ENCODE results near the gene ZNF362. TPM values are rescaled to one million over a fixed set of nuclear protein-coding genes. Genes with fewer than 3 reads are reported as not detected.

ZNF362 gene
- total RNA-seq, 1 donor from 2014 or later, result 24.6 TPM

DNA sequence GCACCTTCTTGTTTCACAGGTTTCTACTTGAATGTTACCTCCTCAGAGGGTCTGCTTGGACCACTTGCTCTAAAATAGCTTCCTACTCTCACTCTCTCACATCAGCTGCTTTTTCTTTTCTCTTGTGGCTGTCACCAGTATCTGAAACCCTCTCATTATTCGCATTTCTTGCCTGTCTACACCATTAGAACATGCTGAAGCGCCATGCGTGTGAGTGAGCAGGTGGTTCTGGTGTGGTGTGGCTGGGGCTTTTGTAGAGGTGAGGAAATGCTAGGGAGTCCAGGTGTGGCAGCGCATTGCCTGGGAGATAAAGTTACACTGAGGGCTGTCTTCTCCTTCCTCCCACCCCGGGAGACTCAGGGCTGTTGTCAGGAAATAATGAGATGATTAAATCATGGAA lies 4.1 kb downstream of the ZNF362 start:
- TF ChIP-seq, protein P1, sequence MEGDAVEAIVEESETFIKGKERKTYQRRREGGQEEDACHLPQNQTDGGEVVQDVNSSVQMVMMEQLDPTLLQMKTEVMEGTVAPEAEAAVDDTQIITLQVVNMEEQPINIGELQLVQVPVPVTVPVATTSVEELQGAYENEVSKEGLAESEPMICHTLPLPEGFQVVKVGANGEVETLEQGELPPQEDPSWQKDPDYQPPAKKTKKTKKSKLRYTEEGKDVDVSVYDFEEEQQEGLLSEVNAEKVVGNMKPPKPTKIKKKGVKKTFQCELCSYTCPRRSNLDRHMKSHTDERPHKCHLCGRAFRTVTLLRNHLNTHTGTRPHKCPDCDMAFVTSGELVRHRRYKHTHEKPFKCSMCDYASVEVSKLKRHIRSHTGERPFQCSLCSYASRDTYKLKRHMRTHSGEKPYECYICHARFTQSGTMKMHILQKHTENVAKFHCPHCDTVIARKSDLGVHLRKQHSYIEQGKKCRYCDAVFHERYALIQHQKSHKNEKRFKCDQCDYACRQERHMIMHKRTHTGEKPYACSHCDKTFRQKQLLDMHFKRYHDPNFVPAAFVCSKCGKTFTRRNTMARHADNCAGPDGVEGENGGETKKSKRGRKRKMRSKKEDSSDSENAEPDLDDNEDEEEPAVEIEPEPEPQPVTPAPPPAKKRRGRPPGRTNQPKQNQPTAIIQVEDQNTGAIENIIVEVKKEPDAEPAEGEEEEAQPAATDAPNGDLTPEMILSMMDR (IDR thresholded peaks at IDR 0.05), result no peak
- TF ChIP-seq POLR2AphosphoS5 (IDR thresholded peaks at IDR 0.05; ENCODE audit: insufficient read depth in 1 of 2, low read depth in 1 of 2), result no peak
- TF ChIP-seq POLR2A (IDR thresholded peaks at IDR 0.05), result no peak
- Histone ChIP-seq H3K9me3 (no peaks in the 10 kb centered on the region), H3K27ac (no peak overlapping the region), H3K4me1 (peaks cover 76% of the 10 kb centered on the region), H3K36me3 (no peaks in the 10 kb centered on the region), H3K4me3 (no peak overlapping the region), H3K27me3 (no peaks in the 10 kb centered on the region)
- DNase-seq (ENCODE audit: extremely low spot score in 2 of 2), result no peak
- intact Hi-C loops (cut with DNase I), result loop anchor here (5.0 kb wide), 1 partner anchor 1452 kb away; no protein-coding TSS in a partner anchor

DNA sequence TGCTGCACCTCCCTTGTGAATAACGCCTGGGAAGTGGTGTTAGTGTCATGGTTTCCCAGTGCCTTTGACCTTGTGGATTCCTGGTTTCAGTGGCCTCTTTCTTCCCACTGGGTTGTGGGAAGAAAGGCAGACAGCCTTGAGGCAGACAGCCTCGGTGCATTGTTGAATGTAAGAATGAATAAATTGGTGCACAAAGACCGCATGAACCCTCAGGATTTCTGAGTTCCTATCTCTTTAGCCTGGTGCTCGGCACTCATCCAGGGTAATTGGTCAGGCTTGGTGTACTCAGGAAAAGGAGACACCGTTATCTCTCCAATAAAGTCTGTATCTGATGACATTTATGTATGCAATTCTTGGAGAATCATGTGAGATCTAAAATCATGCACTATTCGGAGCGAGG lies 5.1 kb downstream of the ZNF362 start:
- intact Hi-C loops (cut with DNase I), result loop anchor here (5.0 kb wide), 1 partner anchor 1451 kb away; no protein-coding TSS in a partner anchor
- H3K4me1 ChIP-seq, result peaks cover 82% of the 10 kb centered on the region
- H3K36me3 ChIP-seq, result no peaks in the 10 kb centered on the region
- H3K27me3 ChIP-seq, result no peaks in the 10 kb centered on the region
- TF ChIP-seq, protein P1 (IDR thresholded peaks at IDR 0.05), result no peak
- no peak for TF ChIP-seq POLR2AphosphoS5 (IDR thresholded peaks at IDR 0.05; ENCODE audit: insufficient read depth in 1 of 2, low read depth in 1 of 2)
- TF ChIP-seq POLR2A (IDR thresholded peaks at IDR 0.05), result no peak
- H3K4me3 ChIP-seq, result no peak overlapping the region
- no peaks in the 10 kb centered on the region for H3K9me3 ChIP-seq
- no peak for DNase-seq (ENCODE audit: extremely low spot score in 2 of 2)
- no peak overlapping the region for H3K27ac ChIP-seq

DNA sequence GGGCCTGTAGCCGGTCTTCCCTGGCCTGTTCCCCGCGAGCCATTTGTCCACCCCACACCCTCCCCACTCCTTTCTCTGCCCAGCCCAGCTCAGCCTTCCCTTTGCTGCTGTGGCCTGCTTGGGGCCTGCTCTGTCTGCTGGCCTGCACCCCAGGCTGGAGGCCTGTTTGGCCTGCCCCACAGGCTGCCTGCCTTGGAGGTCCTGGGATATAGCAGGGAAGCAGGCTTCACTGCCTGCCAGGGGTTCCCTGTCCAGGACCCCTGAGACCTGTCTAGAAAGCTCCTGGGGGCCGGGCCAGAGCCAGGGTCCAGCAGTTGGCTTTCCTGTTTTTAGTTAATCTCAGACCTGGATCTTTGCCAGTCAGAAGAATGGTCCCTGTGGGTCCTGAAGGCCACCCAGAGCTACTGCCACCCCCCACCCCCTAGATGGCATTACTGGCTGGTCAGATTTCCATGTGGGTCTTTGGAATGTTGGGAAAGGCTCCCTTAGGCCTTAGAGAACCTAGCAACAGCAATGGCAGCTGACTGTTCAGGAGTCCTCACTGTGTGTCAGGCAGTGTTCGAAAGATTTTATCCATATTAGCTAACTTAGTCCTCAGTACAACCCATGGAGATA lies 7.7 kb downstream of the ZNF362 start:
- DNase-seq (ENCODE audit: extremely low spot score in 2 of 2), result no peak
- Histone ChIP-seq H3K9me3 (no peaks in the 10 kb centered on the region), H3K36me3 (no peaks in the 10 kb centered on the region), H3K27me3 (no peaks in the 10 kb centered on the region), H3K27ac (no peak overlapping the region), H3K4me1 (peaks cover 85% of the 10 kb centered on the region), H3K4me3 (no peak overlapping the region)
- intact Hi-C loops (cut with DNase I), result loop anchor here (5.0 kb wide), 1 partner anchor 1448 kb away; no protein-coding TSS in a partner anchor
- TF ChIP-seq, protein P1 (IDR thresholded peaks at IDR 0.05), result no peak

DNA sequence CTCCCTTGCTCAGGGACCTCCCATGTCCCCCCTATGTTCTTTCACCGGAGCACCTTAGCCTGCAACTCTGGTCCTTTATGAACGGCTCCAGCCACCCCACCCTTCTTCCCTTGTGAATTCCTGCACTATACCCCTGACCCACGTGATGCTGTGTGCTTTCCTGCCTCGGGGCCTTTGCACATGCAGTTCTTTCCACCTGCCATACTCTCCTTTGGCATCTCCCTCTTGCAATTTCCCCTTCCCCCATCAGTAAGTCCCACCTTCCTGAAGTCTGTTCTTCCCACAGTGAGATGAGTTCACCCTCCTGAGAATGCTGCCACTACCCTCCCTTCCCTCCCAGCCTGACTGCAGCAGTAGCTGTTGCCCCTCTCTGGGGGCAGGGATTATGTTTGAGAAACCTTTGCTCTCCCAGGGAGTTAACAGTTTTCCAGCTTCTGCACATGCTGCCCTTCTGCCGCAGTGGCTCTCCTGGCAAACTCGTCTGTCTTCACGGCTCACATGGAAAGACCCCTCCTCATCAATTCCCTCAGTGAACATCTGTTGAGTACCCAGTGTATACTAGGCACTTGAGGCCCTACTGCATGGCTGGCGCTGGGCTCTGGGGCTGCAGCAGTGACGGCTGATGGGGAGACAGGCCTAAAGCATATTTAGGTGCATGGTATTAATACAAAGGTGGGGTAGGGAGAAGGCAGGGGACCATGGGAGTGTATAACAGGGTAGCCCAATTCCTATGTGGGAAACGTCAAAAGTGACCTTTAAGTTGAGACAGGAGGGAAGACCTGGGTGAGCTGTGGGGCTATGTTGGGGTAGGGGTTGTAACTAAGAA lies 9.7 kb downstream of the ZNF362 start:
- H3K27ac ChIP-seq, result no peak overlapping the region
- no peak for DNase-seq (ENCODE audit: extremely low spot score in 2 of 2)
- intact Hi-C loops (cut with DNase I), result no loop called here
- TF ChIP-seq POLR2A (IDR thresholded peaks at IDR 0.05), result no peak
- TF ChIP-seq POLR2AphosphoS5 (IDR thresholded peaks at IDR 0.05; ENCODE audit: insufficient read depth in 1 of 2, low read depth in 1 of 2), result no peak
- TF ChIP-seq, protein P1 (IDR thresholded peaks at IDR 0.05), result no peak
- H3K4me3 ChIP-seq, result no peak overlapping the region
- no peaks in the 10 kb centered on the region for H3K36me3 ChIP-seq
- peaks cover 84% of the 10 kb centered on the region for H3K4me1 ChIP-seq
- H3K9me3 ChIP-seq, result no peaks in the 10 kb centered on the region
- no peaks in the 10 kb centered on the region for H3K27me3 ChIP-seq

DNA sequence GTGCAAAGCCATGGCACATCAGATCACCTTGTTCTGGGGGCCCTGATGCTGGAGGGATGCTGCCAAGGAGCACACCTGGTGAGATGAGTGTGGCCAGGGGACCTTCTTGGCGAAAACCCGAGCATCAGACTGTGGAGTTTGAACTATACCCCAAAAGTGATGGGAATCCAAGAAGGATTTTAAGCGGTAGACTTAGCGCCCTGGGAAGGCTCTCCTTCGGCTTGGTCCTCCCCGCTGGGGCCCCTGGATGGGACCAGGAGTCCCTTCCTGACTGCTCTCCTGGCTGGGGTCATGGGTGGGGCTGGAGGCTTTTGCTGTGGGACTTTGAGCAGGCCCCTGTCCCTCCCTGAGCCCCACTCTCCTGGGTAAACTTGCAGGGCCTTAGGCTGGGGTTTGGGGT lies 10.5 kb downstream of the ZNF362 start:
- H3K4me1 ChIP-seq, result peaks cover 86% of the 10 kb centered on the region
- TF ChIP-seq, protein P1 (IDR thresholded peaks at IDR 0.05), result no peak
- TF ChIP-seq POLR2AphosphoS5 (IDR thresholded peaks at IDR 0.05; ENCODE audit: insufficient read depth in 1 of 2, low read depth in 1 of 2), result no peak
- no peak for TF ChIP-seq POLR2A (IDR thresholded peaks at IDR 0.05)
- H3K27me3 ChIP-seq, result no peaks in the 10 kb centered on the region
- H3K27ac ChIP-seq, result no peak overlapping the region
- DNase-seq (ENCODE audit: extremely low spot score in 2 of 2), result no peak
- H3K4me3 ChIP-seq, result no peak overlapping the region
- no peaks in the 10 kb centered on the region for H3K36me3 ChIP-seq
- intact Hi-C loops (cut with DNase I), result no loop called here
- no peaks in the 10 kb centered on the region for H3K9me3 ChIP-seq
